Stimulated activated CD8-positive, alpha-beta memory T cell treated with anti-CD3 and anti-CD28 coated beads, Interleukin-15, amount 100 ng/mL, for 24 hours (primary cell): ENCODE data around the gene FMNL2.

Experiments used
- DNase-seq: peaks from one replicate; pipeline ENCODE4 v3.0.0-alpha.2; 2020; ENCODE audit warnings: low read depth

The FMNL2 gene

DNA sequence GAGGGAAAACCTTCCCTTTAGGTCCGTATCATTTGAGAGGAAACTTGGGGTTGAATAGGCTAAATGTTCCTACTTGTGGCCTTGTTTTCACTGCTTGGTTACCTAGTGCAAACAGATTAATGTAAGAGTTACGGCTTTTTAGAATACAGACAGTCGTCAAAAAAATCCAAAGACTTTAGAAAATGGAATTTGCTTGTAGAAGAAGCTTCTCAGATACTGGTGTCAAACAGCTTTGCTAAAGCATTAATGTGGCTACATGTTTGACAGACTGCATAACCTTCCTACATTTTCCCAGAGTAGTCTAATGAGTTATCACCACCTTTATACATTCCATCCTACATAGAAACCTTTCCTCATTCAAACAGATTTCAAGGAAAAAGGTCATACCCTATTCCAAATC lies 114.6 kb downstream of the FMNL2 start:
- DNase-seq, result no peak

DNA sequence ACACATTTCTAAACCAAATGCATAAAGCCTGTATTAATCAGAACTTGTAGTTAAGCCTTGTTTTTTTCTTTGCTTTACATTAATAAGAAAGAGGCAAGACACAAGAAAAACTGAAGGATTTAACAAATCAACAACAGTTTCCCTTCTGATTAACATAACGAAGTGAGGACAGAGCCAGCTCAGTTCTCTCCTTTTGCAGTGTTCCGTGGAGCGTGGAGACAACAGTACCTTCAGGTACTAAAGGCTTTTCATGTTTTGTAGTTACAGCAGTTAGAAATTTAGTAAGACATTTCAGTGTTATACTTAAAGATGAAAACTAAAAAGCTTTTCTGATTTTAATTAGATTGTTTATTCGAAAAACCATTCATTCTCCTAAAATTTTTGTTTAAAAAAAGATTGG lies 115.2 kb downstream of the FMNL2 start:
- no peak for DNase-seq

GRCh38 chr2:152452256-152452973 lies 117.4 kb downstream of the FMNL2 start:
- no peak for DNase-seq

GRCh38 chr2:152453129-152453911 lies 118.3 kb downstream of the FMNL2 start:
- no peak for DNase-seq

DNA sequence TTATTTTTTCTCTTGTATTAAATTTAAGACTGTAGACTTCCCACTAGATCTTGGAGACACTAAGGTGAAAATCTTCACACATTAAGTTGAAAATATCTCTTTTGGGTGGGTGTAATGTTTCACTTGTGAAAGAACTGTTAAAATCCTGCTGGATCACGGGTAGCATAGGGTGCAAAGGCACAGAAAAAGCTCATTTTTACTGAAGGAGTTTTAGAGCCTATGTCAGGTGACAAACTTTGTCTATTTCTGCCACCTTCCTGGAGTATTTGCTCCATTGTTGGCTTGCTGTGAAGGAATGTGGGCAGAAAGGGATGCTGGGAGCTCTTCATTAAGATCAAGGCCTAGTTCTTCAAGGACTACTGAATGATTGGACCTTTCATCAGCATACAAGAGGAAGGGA lies 119.4 kb downstream of the FMNL2 start:
- DNase-seq, result no peak

DNA sequence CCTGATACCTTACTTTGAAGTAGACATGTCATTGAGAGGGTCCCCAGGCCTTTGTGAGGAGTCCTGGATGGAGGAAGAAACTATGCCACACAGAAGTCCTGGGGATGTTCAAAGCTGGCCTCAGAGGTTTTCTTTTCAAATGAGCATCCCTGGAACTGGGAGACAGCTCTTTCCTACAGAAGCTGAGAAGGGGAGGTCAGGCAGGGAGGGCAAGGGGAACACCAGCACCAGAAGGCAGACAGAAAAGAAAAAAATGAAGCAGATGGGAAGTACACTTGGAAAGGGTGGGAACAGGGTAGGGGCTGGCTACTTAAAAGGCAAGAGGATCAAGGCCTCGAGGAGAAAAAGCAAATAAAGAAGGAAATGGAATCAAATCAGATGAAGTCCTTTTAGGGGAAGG lies 120.0 kb downstream of the FMNL2 start:
- no peak for DNase-seq

DNA sequence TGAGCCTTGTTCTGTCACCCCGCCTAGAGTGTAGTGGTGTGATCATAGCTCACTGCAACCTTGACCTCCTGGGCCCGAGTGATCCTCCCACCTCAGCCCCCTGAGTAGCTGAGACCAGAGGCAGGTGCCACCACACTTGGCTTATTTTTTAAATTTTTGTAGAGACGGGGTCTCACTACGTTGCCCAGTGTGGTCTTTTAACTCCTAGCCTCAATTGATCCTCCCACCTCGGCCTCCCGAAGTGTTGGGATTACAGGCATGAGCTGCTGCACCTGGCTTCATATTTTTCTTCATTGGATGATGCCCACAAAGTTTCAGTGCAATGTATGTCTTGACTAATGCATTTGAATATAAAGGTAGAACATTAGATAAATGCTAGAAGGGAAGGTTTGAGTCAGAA lies 120.8 kb downstream of the FMNL2 start:
- DNase-seq, result no peak

DNA sequence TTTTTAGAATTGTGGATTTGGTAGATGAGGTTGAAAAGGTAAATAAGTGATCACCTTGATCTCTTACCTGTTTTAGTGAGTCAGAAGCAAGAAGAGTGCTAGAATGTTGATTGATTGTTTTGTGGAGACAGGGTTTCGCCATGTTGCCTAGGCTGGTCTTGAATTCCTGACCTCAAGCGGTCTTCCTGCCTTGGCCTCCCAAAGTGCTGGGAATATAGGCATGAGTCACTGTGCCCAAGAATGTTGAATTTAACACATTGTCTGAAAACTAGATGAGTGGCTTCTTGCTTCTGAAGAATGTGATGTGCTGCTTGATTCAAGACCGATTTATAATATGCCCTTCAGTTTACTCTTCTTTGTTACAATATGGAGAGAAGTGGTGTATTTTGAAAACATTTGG lies 121.3 kb downstream of the FMNL2 start:
- no peak for DNase-seq

DNA sequence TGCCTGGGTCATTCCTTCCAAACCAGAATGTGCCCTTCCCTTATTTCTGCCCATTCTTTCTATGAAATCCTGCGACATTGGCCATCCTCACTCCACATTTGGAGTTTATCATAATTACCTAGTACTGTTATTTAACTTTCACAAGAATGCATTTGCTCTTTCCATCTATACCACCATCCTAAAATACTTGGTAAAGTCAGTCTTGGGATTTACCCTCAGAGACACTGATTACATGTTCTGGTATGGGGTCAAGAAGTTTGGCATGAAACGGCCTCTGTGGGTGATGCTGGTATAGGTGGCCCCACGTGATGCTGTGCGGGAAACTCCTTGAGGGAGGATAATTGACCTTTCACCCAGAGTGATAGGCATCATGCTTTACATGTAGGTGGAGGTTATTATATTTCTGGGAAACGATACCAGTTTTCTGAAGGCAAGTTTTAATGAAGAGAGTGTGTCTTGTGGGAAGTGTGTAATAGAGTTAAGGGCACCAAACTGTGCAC lies 123.5 kb downstream of the FMNL2 start:
- DNase-seq, result no peak

DNA sequence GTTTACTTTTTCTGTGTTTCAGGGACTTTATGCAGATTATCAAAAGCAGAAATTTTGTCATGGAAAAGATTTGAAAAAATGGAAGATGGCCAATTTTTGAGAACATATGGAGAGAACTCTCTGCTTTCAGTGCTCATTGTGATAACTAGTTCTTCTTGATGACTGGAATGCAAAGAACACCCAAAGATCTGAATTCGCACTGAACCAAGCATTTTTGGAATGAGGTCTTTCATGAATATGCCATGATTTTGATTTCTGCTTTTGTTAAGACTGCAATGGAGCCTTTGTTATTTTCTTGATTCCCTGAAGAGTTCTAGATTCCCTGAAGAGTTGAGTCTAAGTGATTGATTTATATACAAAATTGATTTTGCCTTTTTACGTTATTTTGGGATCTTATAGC lies 124.1 kb downstream of the FMNL2 start:
- DNase-seq, result no peak

DNA sequence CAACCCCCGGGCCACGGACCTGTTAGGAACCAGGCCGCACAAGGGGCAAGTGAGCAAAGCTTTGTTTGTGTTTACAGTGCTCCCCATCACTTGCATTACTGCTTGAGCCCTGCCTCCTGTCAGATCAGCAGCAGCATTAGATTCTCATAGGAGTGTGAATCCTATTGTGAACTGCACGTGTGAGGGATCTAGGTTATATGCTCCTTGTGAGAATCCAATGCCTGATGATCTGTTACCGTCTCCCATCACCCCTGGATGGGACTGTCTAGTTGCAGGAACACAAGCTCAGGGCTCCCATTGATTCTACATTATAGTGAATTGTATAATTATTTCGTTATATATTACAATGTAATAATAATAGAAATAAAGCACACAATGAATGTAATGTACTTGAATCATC lies 125.6 kb downstream of the FMNL2 start:
- no peak for DNase-seq

DNA sequence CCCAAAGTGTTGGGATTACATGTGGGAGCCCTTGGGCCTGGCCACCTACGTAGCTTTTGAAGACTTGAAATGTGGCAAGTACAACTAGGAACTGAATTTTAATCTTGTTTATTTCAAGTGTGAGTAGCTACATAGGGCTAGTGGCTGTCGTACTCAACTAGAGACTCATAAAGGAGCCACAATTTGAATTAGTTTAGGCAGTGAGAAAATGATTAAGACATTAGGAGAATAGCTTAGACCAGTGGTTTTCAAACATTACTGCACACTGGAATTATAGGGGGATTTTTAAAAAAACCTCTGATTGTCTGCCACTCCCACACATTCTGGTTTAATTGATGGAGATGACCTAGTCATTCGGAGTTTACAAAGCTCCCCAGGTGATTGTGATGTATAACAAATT lies 127.1 kb downstream of the FMNL2 start:
- no peak for DNase-seq

GRCh38 chr2:152462779-152463178 lies 127.8 kb downstream of the FMNL2 start:
- no peak for DNase-seq

DNA sequence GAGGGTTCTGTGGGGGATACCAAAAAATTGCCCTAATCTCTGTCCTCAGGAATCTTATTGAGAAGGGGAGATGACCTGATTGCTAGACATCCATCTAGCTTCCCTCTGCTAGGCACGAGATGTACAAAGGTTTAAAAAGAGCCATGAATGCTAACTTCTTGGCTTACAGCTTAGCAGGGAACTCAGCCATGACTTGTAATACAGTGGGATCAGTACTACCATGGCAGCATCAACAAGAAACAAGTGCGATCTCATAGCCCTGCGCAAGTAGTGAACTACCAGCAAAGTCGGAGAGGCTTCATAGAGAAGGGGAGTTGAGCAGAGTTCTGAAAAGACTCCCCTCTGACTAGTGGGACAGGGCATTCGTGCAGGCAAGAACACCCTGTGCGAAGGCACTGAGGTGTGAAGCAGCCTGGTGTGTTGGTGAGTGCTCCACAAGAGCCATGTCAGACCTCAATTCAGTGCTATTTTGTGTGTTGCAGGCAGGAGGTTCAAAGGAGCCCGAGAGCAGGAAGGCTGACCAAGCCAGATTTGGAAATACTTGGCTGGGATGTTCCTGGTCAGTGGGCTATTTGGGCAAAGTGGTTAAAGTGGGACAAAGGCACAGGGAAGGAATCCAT lies 130.0 kb downstream of the FMNL2 start:
- no peak for DNase-seq

DNA sequence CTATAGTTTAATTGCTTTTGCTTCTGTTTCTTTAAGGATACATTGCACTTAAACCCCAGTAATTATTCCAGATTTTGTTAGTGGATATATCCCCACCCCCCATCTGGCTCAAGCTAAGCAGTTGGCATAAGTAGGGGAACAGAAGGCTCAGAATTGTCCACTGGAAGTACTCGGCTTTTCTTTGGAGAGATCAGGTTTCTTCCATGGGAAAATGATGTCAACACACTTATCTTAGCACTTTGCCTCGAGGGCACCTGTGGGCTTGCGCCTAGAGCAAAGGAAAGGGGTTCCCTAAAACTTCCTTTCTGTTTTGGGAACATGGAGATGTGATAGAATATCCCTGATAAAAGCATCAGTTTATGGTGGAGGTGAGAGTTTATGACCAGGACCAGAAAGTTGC lies 130.6 kb downstream of the FMNL2 start:
- DNase-seq, result no peak

DNA sequence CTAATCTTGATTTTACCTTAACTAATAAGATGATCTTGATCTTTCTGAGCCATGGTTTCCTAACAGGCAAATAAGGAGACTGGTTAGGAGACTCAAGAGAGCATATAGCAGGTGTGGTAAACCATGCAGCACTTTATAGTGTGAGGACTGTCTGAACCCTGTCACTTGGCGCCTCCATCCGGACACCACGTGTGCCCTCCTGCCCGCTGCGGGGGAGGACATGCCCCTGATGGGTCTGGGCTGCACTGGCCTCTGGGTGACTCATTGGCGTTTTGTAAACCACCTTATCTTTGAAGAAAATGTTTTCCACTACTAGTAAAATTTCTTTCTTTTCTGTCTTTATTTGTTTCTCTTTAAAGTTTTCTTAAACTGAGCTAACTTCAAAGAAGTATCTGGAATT lies 131.1 kb downstream of the FMNL2 start:
- no peak for DNase-seq

DNA sequence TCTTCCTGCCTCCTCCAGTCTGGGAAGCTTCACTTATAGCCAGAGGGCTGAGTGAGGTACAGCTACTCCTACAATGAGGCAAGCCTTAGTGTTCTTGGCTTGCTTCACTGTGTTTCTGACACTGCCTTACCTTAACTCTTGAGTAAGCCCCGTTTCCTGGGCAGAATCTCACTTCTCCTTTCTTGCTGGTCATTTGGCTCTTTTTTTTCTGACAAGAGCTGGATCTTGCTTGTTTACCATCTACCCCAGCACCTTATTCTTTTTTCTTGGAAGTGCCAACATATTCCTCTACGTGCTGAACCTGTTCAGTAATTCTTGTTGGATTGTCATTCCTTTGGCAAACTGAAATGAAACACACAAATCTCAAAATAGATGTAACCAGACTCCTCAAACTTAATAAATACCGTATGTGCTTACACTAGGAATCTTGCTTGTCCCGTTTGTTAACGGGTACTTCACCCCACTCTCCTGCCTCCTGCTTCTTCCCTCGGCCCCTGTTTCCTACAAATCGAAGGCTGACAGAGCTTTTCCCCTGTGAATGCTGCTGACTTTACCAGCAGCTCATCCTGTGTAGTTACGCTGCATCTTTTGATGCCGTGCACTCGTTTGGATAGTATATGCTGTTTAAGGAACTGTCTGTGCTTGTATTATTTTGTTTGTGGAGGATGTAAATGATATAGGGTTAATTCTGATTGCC lies 132.2 kb downstream of the FMNL2 start:
- DNase-seq, result no peak

- DNase-seq, result no peak
Observed at GRCh38 chr2:152467677-152468410, 132.9 kb downstream of the FMNL2 start.

DNA sequence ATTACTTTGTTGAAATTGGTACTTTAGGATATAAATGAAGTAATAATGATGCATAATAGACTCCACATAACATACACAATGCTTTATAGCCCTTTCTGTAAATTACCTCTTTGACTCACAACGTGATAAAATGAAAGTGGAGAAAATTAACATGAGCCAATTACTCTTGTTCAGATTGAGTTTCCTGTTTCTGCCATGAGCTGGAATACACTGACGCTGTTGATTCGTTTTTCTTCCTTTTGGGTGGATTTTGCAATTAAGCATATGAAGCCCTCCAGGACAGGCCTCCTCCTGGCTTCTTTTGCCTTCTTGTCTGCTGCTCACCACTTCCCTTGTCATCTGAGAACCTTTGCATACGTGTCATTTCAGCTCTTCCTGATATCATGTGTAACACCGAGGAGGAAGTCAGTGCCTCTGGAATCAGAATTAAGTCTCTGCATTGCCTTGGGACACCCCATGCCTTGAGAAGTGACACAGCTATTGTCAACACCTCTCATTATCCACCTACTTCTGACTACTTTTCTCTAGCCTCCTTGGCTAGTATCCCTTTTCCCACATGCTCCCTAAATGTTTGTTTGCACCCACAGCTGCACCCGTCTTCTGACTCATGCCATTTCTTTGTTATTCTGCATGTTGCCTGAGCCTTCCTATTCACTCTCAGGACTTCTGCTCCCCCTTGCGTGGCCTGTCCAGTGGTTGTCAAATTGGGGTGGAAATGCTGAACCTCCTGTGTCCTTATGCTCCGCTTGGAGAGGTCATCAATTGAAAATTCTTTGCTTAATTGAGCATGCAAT lies 134.1 kb downstream of the FMNL2 start:
- no peak for DNase-seq

- no peak for DNase-seq
Observed at GRCh38 chr2:152470861-152471854, 136.2 kb downstream of the FMNL2 start.
